GM12878 (cell line): ENCODE measurements around the gene CCT8L2. TPM values are rescaled to one million over a fixed set of nuclear protein-coding genes. Genes with fewer than 3 reads are reported as not detected.

Source experiments
- ATAC-seq: fragments of 200-7000 bp; cut with Tn5 transposase; 3 replicates; pipeline ENCODE4 v1.9.1; 2020; ENCODE audit warnings: mild to moderate bottlenecking, moderate library complexity
- BruUV-seq: library from RNA; stranded (reverse); fragments of 400-500 nt; replicated peaks from 2 replicates; lab custom pipeline; 2021; lab: Mats Ljungman, UMichigan
- CTCF ChIA-PET: fragments of 300-600 bp; sonication (Branson Sonifier 250); formaldehyde crosslinking; extraction: SDS; loops from one replicate; lab custom pipeline; 2021; ENCODE audit warnings: inconsistent platforms; lab: Yijun Ruan, JAX
- POLR2A ChIA-PET: fragments of 350-600 bp; formaldehyde crosslinking; extraction: SDS; loops from one replicate; lab custom pipeline; 2021; ENCODE audit warnings: inconsistent platforms; lab: Charles Lee
- RAD21 ChIA-PET: fragments of 300-600 bp; sonication (Branson Sonifier 250); formaldehyde crosslinking; loops from one replicate; lab custom pipeline; 2023; ENCODE audit warnings: antibody characterized with exemption; ENCODE audit not compliant: unreplicated experiment; lab: Charles Lee
- SMC1A ChIA-PET: fragments of 300-600 bp; sonication (Branson Sonifier 250); formaldehyde crosslinking; loops from one replicate; lab custom pipeline; 2023; ENCODE audit not compliant: unreplicated experiment, uncharacterized antibody; lab: Charles Lee
- DNase-seq: peaks from one replicate; pipeline ENCODE4 v3.0.0-alpha.2; 2011; ENCODE audit warnings: low read depth, low spot score
- FAIRE-seq: peaks from 3 replicates; lab custom pipeline; 2011; peaks lifted over from hg19 to GRCh38; lab: Jason Lieb, UNC
- H2AFZ ChIP-seq: 2 replicates; pipeline ENCODE4 v1.6.0; 2011; ENCODE audit warnings: low read depth, low read length, control low read depth; ENCODE audit not compliant: control insufficient read depth
- H3K27ac ChIP-seq: 2 replicates; pipeline ENCODE4 v1.5.1; 2011; ENCODE audit warnings: control low read depth; ENCODE audit not compliant: control insufficient read depth, insufficient read depth
- H3K27me3 ChIP-seq, 2 experiments: replicated peaks in 1 of 2; 2 replicates each; pipeline versions ENCODE4 v1.6.0 to v1.6.1; 2011; ENCODE audit warnings: low read length in 1 of 2; ENCODE audit not compliant: control insufficient read depth in 2 of 2, insufficient read depth in 2 of 2
- H3K36me3 ChIP-seq, 2 experiments: 2 replicates each; pipeline ENCODE4 v1.5.1; 2011; ENCODE audit warnings: low read length in 1 of 2; ENCODE audit not compliant: control insufficient read depth in 2 of 2, insufficient read depth in 2 of 2
- H3K4me1 ChIP-seq: 2 replicates; pipeline ENCODE4 v1.6.1; 2011; ENCODE audit warnings: mild to moderate bottlenecking, low read length, moderate library complexity, mixed read lengths; ENCODE audit not compliant: control insufficient read depth, insufficient read depth
- H3K4me2 ChIP-seq: 2 replicates; pipeline ENCODE4 v1.6.0; 2011; ENCODE audit warnings: control low read depth; ENCODE audit not compliant: control insufficient read depth, insufficient read depth
- H3K4me3 ChIP-seq: fragments of 200-600 bp; sonication (generic); 2 replicates; pipeline ENCODE4 v1.5.1; 2016
- H3K79me2 ChIP-seq: 2 replicates; pipeline ENCODE4 v1.6.0; 2011; ENCODE audit warnings: low read length; ENCODE audit not compliant: control insufficient read depth, insufficient read depth
- H3K9ac ChIP-seq: 2 replicates; pipeline ENCODE4 v1.8.0; 2011; ENCODE audit warnings: low read length, control low read depth, mixed read lengths; ENCODE audit not compliant: control insufficient read depth, insufficient read depth
- H3K9me3 ChIP-seq: replicated peaks from 3 replicates; pipeline ENCODE4 v1.5.1; 2011; ENCODE audit warnings: mild to moderate bottlenecking, low read length; ENCODE audit not compliant: control insufficient read depth, insufficient read depth
- H4K20me1 ChIP-seq: 2 replicates; pipeline ENCODE4 v1.6.0; 2011; ENCODE audit not compliant: control insufficient read depth, insufficient read depth
- CBX5 ChIP-seq: sonication (generic); IDR thresholded peaks from 2 replicates; pipeline ENCODE4 v1.6.1; 2016; ENCODE audit warnings: low read depth, moderate library complexity, mild to moderate bottlenecking, inconsistent platforms
- EED ChIP-seq: sonication (generic); IDR thresholded peaks from 2 replicates; pipeline ENCODE4 v1.6.1; 2016; ENCODE audit warnings: antibody characterized with exemption, low read depth
- EGR1 ChIP-seq, 2 experiments: IDR thresholded peaks; 1 replicate in 1 of 2; 2 replicates in 1 of 2; pipeline ENCODE4 v1.6.1; 2011 to 2012; ENCODE audit warnings: low read depth in 2 of 2, low read length in 2 of 2, borderline replicate concordance in 1 of 2, mild to moderate bottlenecking in 1 of 2, moderate library complexity in 1 of 2
- POLR2AphosphoS5 ChIP-seq: IDR thresholded peaks from 2 replicates; pipeline ENCODE4 v1.6.1; 2011; ENCODE audit warnings: mild to moderate bottlenecking, low read length, inconsistent platforms
- SMC3 ChIP-seq: IDR thresholded peaks from 2 replicates; pipeline ENCODE4 v1.6.1; 2011; ENCODE audit warnings: low read length, improper control_type of control experiment, borderline replicate concordance
- SP1 ChIP-seq: IDR thresholded peaks from one replicate; pipeline ENCODE4 v1.6.1; 2011; ENCODE audit warnings: low read depth, low read length
- WGBS: methylation state at CpG from one replicate; pipeline ENCODE4 v1.1.6; 2016; ENCODE audit warnings: low lambda C conversion rate; ENCODE audit not compliant: insufficient replicate concordance, insufficient coverage; ENCODE audit errors: missing lambda C conversion rate; 5-methylcytosine and 5-hydroxymethylcytosine counted together
- in situ Hi-C: fragments of 300-500 bp; cut with MboI; formaldehyde crosslinking; loops from 9 replicates; pipeline ENCODE4 v1.14.3; 2018; ENCODE audit warnings: mixed read lengths
- intact Hi-C: fragments of 100-400 bp; cut with micrococcal nuclease; formaldehyde crosslinking; loops from one replicate; pipeline ENCODE4 v1.14.2; 2022; ENCODE audit not compliant: unreplicated experiment
- polyA plus RNA-seq, 11 experiments: library from polyadenylated mRNA; depleted of rRNA in 4 of 11; unstranded in 6 of 11; stranded (reverse) in 5 of 11; fragments of >200 nt; fragmentation: Nextera tagmentation in 4 of 11; fragmentation: Illumina TruSeq in 1 of 11; extraction: Ambion mirVana in 4 of 11; extraction: Trizol in 1 of 11; gene quantifications; 1 replicate in 1 of 11; 2 replicates in 10 of 11; pipeline versions ENCODE4 v1.2.1 to v1.2.3, GENCODE V29; 2011 to 2016; ENCODE audit warnings: inconsistent platforms in 2 of 11, missing spikeins in 2 of 11, low read depth in 1 of 11
- total RNA-seq, 4 experiments: library from RNA; depleted of rRNA in 3 of 4; stranded (reverse); fragments of >200 nt in 3 of 4; fragmentation: Illumina TruSeq in 1 of 4; extraction: Trizol in 1 of 4; gene quantifications; 2 replicates each; pipeline versions ENCODE4 v1.2.1 to v1.2.3, GENCODE V29; 2013 to 2021
- TF ChIP-seq, protein P1 (sequence below): fragments of 450-650 bp; IDR thresholded peaks from 2 replicates; pipeline ENCODE4 v1.6.1; 2017; ENCODE audit warnings: mild to moderate bottlenecking
- TF ChIP-seq, protein P2 (sequence below): fragments of 150-350 bp; IDR thresholded peaks from 2 replicates; pipeline ENCODE4 v1.6.1; 2014; ENCODE audit warnings: mild to moderate bottlenecking, low read depth, low read length
- TF ChIP-seq, protein P3 (sequence below): IDR thresholded peaks from 2 replicates; pipeline ENCODE4 v1.6.1; 2011; ENCODE audit warnings: low read depth, mild to moderate bottlenecking, low read length, moderate library complexity, borderline replicate concordance; ENCODE audit errors: extremely low read depth
- TF ChIP-seq, protein P4 (sequence below): IDR thresholded peaks from 2 replicates; pipeline ENCODE4 v1.6.1; 2012; ENCODE audit warnings: improper control_type of control experiment, low read depth, low read length; ENCODE audit not compliant: insufficient replicate concordance
- TF ChIP-seq, protein P5 (sequence below): fragments of 450-650 bp; IDR thresholded peaks from 2 replicates; pipeline ENCODE4 v1.6.1; 2014; ENCODE audit warnings: mild to moderate bottlenecking

Gene CCT8L2
- total and polyA plus RNA-seq, 10 of the 15 experiments (the other 5 are each of a cell fraction or from before 2014, with no cell fraction given), result not detected

DNA sequence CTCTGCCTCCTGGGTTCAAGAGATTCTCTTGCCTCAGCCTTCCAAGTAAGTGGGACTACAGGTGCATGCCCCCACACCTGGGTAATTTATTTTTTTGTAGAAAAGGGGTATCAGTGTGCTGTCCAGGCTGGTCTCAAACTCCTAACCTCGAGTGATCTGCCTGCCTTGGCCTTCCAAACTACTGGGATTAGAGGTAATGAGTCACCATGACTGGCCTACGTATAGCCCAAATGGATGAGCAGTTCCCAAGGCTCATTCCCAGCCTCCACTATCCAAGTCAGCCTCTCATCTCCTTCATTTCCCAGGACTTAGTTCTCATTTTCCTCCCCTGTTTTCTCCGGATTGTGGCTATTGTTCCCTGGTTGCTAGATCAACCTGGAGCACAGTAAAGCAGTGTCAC is 5.6 kb downstream of the CCT8L2 start:
- no peak overlapping the region for H3K9ac ChIP-seq
- no peak overlapping the region for H3K27ac ChIP-seq
- no peak overlapping the region for H3K4me2 ChIP-seq
- ChIA-PET CTCF (no interaction called here), SMC1A (no interaction called here), RAD21 (no interaction called here), POLR2A (no interaction called here)
- no peaks in the 10 kb centered on the region for H3K27me3 ChIP-seq
- ATAC-seq (no peak), FAIRE-seq (no peak), DNase-seq (no peak)
- H3K4me3 ChIP-seq, result no peak overlapping the region
- in situ Hi-C loops, result no loop called here
- intact Hi-C loops, result no loop called here
- WGBS, result 8% methylated on average over 3 of the region's 3 CpGs
- no peaks in the 10 kb centered on the region for H3K4me1 ChIP-seq
- no peaks in the 10 kb centered on the region for H3K79me2 ChIP-seq
- H3K9me3 ChIP-seq, result no peaks in the 10 kb centered on the region; the same call in 2 of the 3 replicates
- no peaks in the 10 kb centered on the region for H3K36me3 ChIP-seq
- no peak overlapping the region for H2AFZ ChIP-seq
- no peaks in the 10 kb centered on the region for H4K20me1 ChIP-seq
- no TSS peak for BruUV-seq
- TF ChIP-seq, protein P1, sequence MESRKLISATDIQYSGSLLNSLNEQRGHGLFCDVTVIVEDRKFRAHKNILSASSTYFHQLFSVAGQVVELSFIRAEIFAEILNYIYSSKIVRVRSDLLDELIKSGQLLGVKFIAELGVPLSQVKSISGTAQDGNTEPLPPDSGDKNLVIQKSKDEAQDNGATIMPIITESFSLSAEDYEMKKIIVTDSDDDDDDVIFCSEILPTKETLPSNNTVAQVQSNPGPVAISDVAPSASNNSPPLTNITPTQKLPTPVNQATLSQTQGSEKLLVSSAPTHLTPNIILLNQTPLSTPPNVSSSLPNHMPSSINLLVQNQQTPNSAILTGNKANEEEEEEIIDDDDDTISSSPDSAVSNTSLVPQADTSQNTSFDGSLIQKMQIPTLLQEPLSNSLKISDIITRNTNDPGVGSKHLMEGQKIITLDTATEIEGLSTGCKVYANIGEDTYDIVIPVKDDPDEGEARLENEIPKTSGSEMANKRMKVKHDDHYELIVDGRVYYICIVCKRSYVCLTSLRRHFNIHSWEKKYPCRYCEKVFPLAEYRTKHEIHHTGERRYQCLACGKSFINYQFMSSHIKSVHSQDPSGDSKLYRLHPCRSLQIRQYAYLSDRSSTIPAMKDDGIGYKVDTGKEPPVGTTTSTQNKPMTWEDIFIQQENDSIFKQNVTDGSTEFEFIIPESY, result no peak
- TF ChIP-seq, protein P2, sequence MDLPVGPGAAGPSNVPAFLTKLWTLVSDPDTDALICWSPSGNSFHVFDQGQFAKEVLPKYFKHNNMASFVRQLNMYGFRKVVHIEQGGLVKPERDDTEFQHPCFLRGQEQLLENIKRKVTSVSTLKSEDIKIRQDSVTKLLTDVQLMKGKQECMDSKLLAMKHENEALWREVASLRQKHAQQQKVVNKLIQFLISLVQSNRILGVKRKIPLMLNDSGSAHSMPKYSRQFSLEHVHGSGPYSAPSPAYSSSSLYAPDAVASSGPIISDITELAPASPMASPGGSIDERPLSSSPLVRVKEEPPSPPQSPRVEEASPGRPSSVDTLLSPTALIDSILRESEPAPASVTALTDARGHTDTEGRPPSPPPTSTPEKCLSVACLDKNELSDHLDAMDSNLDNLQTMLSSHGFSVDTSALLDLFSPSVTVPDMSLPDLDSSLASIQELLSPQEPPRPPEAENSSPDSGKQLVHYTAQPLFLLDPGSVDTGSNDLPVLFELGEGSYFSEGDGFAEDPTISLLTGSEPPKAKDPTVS, result no peak
- TF ChIP-seq, protein P3, sequence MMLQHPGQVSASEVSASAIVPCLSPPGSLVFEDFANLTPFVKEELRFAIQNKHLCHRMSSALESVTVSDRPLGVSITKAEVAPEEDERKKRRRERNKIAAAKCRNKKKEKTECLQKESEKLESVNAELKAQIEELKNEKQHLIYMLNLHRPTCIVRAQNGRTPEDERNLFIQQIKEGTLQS, result no peak
- TF ChIP-seq, protein P4, sequence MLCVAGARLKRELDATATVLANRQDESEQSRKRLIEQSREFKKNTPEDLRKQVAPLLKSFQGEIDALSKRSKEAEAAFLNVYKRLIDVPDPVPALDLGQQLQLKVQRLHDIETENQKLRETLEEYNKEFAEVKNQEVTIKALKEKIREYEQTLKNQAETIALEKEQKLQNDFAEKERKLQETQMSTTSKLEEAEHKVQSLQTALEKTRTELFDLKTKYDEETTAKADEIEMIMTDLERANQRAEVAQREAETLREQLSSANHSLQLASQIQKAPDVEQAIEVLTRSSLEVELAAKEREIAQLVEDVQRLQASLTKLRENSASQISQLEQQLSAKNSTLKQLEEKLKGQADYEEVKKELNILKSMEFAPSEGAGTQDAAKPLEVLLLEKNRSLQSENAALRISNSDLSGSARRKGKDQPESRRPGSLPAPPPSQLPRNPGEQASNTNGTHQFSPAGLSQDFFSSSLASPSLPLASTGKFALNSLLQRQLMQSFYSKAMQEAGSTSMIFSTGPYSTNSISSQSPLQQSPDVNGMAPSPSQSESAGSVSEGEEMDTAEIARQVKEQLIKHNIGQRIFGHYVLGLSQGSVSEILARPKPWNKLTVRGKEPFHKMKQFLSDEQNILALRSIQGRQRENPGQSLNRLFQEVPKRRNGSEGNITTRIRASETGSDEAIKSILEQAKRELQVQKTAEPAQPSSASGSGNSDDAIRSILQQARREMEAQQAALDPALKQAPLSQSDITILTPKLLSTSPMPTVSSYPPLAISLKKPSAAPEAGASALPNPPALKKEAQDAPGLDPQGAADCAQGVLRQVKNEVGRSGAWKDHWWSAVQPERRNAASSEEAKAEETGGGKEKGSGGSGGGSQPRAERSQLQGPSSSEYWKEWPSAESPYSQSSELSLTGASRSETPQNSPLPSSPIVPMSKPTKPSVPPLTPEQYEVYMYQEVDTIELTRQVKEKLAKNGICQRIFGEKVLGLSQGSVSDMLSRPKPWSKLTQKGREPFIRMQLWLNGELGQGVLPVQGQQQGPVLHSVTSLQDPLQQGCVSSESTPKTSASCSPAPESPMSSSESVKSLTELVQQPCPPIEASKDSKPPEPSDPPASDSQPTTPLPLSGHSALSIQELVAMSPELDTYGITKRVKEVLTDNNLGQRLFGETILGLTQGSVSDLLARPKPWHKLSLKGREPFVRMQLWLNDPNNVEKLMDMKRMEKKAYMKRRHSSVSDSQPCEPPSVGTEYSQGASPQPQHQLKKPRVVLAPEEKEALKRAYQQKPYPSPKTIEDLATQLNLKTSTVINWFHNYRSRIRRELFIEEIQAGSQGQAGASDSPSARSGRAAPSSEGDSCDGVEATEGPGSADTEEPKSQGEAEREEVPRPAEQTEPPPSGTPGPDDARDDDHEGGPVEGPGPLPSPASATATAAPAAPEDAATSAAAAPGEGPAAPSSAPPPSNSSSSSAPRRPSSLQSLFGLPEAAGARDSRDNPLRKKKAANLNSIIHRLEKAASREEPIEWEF, result no peak
- TF ChIP-seq SMC3 (no peak), POLR2AphosphoS5 (no peak), EED (no peak), EGR1 (IDR thresholded peaks at IDR 0.05; ENCODE audit: borderline replicate concordance in 1 of 2, low read depth in 2 of 2, low read length in 2 of 2) (no peak), SP1 (no peak), CBX5 (no peak)
- TF ChIP-seq, protein P5, sequence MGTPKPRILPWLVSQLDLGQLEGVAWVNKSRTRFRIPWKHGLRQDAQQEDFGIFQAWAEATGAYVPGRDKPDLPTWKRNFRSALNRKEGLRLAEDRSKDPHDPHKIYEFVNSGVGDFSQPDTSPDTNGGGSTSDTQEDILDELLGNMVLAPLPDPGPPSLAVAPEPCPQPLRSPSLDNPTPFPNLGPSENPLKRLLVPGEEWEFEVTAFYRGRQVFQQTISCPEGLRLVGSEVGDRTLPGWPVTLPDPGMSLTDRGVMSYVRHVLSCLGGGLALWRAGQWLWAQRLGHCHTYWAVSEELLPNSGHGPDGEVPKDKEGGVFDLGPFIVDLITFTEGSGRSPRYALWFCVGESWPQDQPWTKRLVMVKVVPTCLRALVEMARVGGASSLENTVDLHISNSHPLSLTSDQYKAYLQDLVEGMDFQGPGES, result no peak
